Measurements from ENCODE around the gene IVNS1ABP.

The IVNS1ABP gene

DNA sequence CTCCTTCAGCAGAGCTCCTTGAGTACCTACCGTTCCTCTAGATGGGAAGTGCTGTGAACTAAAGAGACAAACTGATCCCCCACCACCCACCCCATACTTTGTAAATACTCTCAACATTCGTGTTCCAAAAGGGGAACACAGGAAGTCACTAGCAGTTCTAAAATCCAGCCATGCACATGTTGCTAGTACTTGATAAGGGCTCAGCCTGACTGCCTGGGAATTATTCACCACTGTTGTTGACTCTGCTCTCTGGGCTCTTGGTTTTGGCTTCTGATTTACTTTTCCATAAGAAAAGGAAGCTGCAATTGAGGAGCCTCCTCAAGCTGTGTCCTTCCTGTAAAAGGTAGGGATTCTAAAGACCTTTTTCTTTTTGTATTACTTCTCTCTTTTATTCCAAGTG lies 67.5 kb downstream of the IVNS1ABP start:
- DNase-seq: no peak

Measured in RPMI8226 (cell line).